Vagina (tissue), 2 donors: ENCODE measurements around the gene CDH4.

Experiments used
- POLR2A ChIP-seq, 2 donors: fragments of 450-650 bp; IDR thresholded peaks; one replicate each; pipeline ENCODE4 v1.6.1; 2017; ENCODE audit warnings: antibody characterized with exemption in 2 of 2, mild to moderate bottlenecking in 2 of 2, moderate library complexity in 2 of 2
- POLR2AphosphoS5 ChIP-seq, 2 donors: sonication (generic); formaldehyde crosslinking; IDR thresholded peaks; one replicate each; pipeline ENCODE4 v1.9.0; 2017; ENCODE audit warnings: antibody characterized with exemption in 2 of 2, mild to moderate bottlenecking in 2 of 2, low read depth in 1 of 2; ENCODE audit not compliant: insufficient read depth in 1 of 2
- TF ChIP-seq, protein P1 (sequence below), 3 experiments: fragments of 450-650 bp in 2 of 3; fragments of 200-600 bp in 1 of 3; sonication (generic) in 1 of 3; IDR thresholded peaks; one replicate each; pipeline ENCODE4 v1.5.1; 2017 to 2019; ENCODE audit warnings: antibody characterized with exemption in 3 of 3, mild to moderate bottlenecking in 2 of 3, moderate library complexity in 2 of 3

- TF ChIP-seq POLR2A (IDR thresholded peaks at IDR 0.05), result no peak
- TF ChIP-seq, protein P1, sequence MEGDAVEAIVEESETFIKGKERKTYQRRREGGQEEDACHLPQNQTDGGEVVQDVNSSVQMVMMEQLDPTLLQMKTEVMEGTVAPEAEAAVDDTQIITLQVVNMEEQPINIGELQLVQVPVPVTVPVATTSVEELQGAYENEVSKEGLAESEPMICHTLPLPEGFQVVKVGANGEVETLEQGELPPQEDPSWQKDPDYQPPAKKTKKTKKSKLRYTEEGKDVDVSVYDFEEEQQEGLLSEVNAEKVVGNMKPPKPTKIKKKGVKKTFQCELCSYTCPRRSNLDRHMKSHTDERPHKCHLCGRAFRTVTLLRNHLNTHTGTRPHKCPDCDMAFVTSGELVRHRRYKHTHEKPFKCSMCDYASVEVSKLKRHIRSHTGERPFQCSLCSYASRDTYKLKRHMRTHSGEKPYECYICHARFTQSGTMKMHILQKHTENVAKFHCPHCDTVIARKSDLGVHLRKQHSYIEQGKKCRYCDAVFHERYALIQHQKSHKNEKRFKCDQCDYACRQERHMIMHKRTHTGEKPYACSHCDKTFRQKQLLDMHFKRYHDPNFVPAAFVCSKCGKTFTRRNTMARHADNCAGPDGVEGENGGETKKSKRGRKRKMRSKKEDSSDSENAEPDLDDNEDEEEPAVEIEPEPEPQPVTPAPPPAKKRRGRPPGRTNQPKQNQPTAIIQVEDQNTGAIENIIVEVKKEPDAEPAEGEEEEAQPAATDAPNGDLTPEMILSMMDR (IDR thresholded peaks at IDR 0.05), result no peak
- TF ChIP-seq POLR2AphosphoS5 (IDR thresholded peaks at IDR 0.05; ENCODE audit: insufficient read depth in 1 of 2, low read depth in 1 of 2), result no peak
Measured at GRCh38 chr20:61577065-61577464, 325.0 kb downstream of the CDH4 start.
